ENCODE results near the gene EXOC1L.

DNA sequence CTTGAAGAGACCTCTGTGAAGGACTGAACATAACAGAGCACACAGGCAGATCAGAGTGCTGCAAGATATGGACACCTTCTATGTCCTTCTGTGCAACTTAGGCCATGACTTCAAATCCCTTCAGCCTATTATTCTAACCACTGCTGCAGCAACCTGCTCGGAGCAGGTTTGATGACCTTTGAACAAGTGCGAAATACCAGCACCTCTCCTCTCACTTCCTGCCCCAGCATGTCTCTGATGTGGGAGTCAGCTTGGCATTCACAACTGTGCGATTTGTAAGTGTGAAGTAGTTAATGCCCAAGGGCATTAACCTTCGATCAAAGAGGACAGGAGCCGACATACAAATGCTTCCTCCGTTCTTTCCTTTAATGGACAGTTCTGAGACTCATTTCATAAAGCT, 32.3 kb downstream of the EXOC1L start:
- no peak for TF ChIP-seq EED (CRISPR knock-in tag; IDR thresholded peaks at IDR 0.05)
- TF ChIP-seq, protein P1, sequence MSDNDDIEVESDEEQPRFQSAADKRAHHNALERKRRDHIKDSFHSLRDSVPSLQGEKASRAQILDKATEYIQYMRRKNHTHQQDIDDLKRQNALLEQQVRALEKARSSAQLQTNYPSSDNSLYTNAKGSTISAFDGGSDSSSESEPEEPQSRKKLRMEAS (IDR thresholded peaks at IDR 0.05) = peak; percentile 48; the same call in 1 of the 2 replicates
- TF ChIP-seq ZKSCAN1 (IDR thresholded peaks at IDR 0.05; ENCODE audit: low read length) = no peak
- no peak for TF ChIP-seq POLR2AphosphoS2 (IDR thresholded peaks at IDR 0.05; ENCODE audit: low read depth, low read length)
- TF ChIP-seq XBP1 (CRISPR knock-in tag; IDR thresholded peaks at IDR 0.05) = no peak
- TF ChIP-seq, protein P2, sequence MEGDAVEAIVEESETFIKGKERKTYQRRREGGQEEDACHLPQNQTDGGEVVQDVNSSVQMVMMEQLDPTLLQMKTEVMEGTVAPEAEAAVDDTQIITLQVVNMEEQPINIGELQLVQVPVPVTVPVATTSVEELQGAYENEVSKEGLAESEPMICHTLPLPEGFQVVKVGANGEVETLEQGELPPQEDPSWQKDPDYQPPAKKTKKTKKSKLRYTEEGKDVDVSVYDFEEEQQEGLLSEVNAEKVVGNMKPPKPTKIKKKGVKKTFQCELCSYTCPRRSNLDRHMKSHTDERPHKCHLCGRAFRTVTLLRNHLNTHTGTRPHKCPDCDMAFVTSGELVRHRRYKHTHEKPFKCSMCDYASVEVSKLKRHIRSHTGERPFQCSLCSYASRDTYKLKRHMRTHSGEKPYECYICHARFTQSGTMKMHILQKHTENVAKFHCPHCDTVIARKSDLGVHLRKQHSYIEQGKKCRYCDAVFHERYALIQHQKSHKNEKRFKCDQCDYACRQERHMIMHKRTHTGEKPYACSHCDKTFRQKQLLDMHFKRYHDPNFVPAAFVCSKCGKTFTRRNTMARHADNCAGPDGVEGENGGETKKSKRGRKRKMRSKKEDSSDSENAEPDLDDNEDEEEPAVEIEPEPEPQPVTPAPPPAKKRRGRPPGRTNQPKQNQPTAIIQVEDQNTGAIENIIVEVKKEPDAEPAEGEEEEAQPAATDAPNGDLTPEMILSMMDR (CRISPR knock-in tag; IDR thresholded peaks at IDR 0.05) = no peak
- TF ChIP-seq, protein P3, sequence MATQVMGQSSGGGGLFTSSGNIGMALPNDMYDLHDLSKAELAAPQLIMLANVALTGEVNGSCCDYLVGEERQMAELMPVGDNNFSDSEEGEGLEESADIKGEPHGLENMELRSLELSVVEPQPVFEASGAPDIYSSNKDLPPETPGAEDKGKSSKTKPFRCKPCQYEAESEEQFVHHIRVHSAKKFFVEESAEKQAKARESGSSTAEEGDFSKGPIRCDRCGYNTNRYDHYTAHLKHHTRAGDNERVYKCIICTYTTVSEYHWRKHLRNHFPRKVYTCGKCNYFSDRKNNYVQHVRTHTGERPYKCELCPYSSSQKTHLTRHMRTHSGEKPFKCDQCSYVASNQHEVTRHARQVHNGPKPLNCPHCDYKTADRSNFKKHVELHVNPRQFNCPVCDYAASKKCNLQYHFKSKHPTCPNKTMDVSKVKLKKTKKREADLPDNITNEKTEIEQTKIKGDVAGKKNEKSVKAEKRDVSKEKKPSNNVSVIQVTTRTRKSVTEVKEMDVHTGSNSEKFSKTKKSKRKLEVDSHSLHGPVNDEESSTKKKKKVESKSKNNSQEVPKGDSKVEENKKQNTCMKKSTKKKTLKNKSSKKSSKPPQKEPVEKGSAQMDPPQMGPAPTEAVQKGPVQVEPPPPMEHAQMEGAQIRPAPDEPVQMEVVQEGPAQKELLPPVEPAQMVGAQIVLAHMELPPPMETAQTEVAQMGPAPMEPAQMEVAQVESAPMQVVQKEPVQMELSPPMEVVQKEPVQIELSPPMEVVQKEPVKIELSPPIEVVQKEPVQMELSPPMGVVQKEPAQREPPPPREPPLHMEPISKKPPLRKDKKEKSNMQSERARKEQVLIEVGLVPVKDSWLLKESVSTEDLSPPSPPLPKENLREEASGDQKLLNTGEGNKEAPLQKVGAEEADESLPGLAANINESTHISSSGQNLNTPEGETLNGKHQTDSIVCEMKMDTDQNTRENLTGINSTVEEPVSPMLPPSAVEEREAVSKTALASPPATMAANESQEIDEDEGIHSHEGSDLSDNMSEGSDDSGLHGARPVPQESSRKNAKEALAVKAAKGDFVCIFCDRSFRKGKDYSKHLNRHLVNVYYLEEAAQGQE (IDR thresholded peaks at IDR 0.05; ENCODE audit: borderline replicate concordance in 1 of 2, low read depth in 1 of 2, low read length in 2 of 2) = no peak
- no peak for TF ChIP-seq PAX8 (CRISPR knock-in tag; IDR thresholded peaks at IDR 0.05; ENCODE audit: borderline replicate concordance)
- TF ChIP-seq CHCHD3 (CRISPR knock-in tag; IDR thresholded peaks at IDR 0.05) = no peak
- no peak for TF ChIP-seq ZNF563 (CRISPR knock-in tag; IDR thresholded peaks at IDR 0.05)
- TF ChIP-seq KDM1A (CRISPR knock-in tag; IDR thresholded peaks at IDR 0.05) = no peak
- TF ChIP-seq, protein P4, sequence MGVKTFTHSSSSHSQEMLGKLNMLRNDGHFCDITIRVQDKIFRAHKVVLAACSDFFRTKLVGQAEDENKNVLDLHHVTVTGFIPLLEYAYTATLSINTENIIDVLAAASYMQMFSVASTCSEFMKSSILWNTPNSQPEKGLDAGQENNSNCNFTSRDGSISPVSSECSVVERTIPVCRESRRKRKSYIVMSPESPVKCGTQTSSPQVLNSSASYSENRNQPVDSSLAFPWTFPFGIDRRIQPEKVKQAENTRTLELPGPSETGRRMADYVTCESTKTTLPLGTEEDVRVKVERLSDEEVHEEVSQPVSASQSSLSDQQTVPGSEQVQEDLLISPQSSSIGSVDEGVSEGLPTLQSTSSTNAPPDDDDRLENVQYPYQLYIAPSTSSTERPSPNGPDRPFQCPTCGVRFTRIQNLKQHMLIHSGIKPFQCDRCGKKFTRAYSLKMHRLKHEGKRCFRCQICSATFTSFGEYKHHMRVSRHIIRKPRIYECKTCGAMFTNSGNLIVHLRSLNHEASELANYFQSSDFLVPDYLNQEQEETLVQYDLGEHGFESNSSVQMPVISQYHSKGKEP (CRISPR knock-in tag; IDR thresholded peaks at IDR 0.05) = no peak
- TF ChIP-seq ZNF121 (CRISPR knock-in tag; IDR thresholded peaks at IDR 0.05) = no peak
- TF ChIP-seq KLF16 (CRISPR knock-in tag; IDR thresholded peaks at IDR 0.05) = no peak

Data from HepG2 (cell line).